ENCODE measurements around the gene DAAM2. TPM values are rescaled to one million over a fixed set of nuclear protein-coding genes. Genes with fewer than 3 reads are reported as not detected.

The DAAM2 gene
- total and polyA plus RNA-seq, 2 donors (not counting 3 experiments of a cell fraction or from before 2014, with no cell fraction given), result 0.42 to 0.44 TPM

DNA sequence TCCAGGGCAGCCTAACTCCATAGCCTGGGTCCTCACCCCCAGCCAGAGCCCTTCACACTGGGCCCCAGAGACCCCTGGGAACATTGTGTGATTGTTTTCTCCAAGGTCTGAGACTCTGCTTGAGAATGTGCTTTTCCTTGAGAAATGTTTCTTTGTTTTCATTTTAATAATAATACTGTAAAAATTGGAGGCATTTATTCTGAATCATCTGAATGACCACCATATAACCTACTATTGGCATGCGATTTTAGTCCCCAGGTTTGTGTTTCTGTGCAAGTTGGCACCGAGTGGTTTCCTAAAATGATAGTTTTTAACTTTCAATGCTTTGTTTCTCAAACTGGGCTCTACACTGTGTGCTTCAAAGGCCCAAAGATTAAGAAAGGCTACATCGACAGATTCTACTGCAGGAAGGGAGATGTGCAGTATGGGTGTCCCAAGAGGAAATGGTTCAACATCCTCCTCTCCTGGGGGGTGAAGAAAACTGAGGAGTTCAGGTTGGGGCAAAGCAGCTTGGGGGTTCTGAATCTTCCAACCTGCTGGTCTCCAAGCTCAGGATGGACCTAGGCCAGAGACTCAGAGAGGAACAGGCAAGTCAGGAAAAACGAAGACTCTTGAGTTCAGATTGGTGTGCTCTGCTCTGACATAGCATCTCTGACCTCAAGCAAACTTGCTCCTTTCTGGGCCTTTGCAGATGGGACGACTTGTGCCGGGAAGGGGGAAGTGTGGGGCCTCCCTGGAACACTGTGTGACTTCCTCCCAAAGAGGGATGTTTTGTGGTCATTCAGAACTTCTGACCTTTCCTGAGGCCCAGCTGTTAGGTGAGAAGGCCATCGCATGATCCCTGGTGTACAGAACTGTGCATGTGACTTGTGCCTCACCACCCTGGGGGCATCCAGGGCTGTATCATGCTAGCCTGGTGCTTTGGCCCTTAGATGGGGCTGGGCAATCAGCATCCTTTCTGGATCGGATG is 31.0 kb downstream of the DAAM2 start:
- H3K9me3 ChIP-seq (replicated peaks; ENCODE audit: control insufficient read depth, insufficient read depth, low read length), result no peaks in the 10 kb centered on the region
- ChIA-PET POLR2A (no interaction called here), CTCF (no interaction called here)
- no peak overlapping the region for H3K4me2 ChIP-seq (ENCODE audit: insufficient read depth, low read length)
- TF ChIP-seq JUN (IDR thresholded peaks at IDR 0.05; ENCODE audit: borderline replicate concordance, insufficient read depth, insufficient read length, low read depth) (no peak), POLR2AphosphoS5 (IDR thresholded peaks at IDR 0.05; ENCODE audit: insufficient read depth, low read depth, low read length) (no peak), MYC (IDR thresholded peaks at IDR 0.05; ENCODE audit: low read depth, low read length) (no peak), GATA2 (IDR thresholded peaks at IDR 0.05; ENCODE audit: insufficient read depth, insufficient read length, low read depth, low read length) (no peak), POLR2A (IDR thresholded peaks at IDR 0.05; ENCODE audit: low read depth, low read length) (no peak), EZH2 (IDR thresholded peaks at IDR 0.05; ENCODE audit: borderline replicate concordance, low read depth, low read length, severe bottlenecking) (no peak), FOS (IDR thresholded peaks at IDR 0.05; ENCODE audit: borderline replicate concordance, insufficient read depth, low read length) (no peak)
- TF ChIP-seq, protein P1, sequence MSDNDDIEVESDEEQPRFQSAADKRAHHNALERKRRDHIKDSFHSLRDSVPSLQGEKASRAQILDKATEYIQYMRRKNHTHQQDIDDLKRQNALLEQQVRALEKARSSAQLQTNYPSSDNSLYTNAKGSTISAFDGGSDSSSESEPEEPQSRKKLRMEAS (IDR thresholded peaks at IDR 0.05; ENCODE audit: insufficient read depth, insufficient read length), result no peak
- TF ChIP-seq, protein P2, sequence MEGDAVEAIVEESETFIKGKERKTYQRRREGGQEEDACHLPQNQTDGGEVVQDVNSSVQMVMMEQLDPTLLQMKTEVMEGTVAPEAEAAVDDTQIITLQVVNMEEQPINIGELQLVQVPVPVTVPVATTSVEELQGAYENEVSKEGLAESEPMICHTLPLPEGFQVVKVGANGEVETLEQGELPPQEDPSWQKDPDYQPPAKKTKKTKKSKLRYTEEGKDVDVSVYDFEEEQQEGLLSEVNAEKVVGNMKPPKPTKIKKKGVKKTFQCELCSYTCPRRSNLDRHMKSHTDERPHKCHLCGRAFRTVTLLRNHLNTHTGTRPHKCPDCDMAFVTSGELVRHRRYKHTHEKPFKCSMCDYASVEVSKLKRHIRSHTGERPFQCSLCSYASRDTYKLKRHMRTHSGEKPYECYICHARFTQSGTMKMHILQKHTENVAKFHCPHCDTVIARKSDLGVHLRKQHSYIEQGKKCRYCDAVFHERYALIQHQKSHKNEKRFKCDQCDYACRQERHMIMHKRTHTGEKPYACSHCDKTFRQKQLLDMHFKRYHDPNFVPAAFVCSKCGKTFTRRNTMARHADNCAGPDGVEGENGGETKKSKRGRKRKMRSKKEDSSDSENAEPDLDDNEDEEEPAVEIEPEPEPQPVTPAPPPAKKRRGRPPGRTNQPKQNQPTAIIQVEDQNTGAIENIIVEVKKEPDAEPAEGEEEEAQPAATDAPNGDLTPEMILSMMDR (IDR thresholded peaks at IDR 0.05; ENCODE audit: extremely low read depth in 1 of 2, insufficient read depth in 1 of 2, low read depth in 1 of 2, low read length in 2 of 2), result no peak
- H3K36me3 ChIP-seq (ENCODE audit: control insufficient read depth in 2 of 2, extremely low read depth in 1 of 2, insufficient read depth in 2 of 2, low read length in 2 of 2), result no peaks in the 10 kb centered on the region
- BruUV-seq (replicated peaks), result no TSS peak
- DNase-seq (ENCODE audit: low read depth, low spot score) (no peak), FAIRE-seq (no peak)
- H3K27me3 ChIP-seq (ENCODE audit: control insufficient read depth in 2 of 2, insufficient read depth in 2 of 2, low read length in 2 of 2), result no peaks in the 10 kb centered on the region
- no peaks in the 10 kb centered on the region for H3K9me1 ChIP-seq (replicated peaks; ENCODE audit: control insufficient read depth, extremely low read depth, insufficient read depth, low read length)
- intact Hi-C loops (cut with micrococcal nuclease) (no loop called here), dilution Hi-C loops (cut with MboI; ENCODE audit: extremely low pct_ligation_motif_present, low sequenced_read_pairs) (no loop called here)
- no peaks in the 10 kb centered on the region for H3K4me1 ChIP-seq (ENCODE audit: control insufficient read depth, extremely low read depth, insufficient read depth, low read length)
- H3K4me3 ChIP-seq (replicated peaks in 1 of 3; ENCODE audit: insufficient read depth in 1 of 3, low read depth in 1 of 3, low read length in 3 of 3), result no peak overlapping the region
- no peak overlapping the region for H3K9ac ChIP-seq (replicated peaks; ENCODE audit: extremely low read depth, insufficient read depth, low read length)
- no peaks in the 10 kb centered on the region for H4K20me1 ChIP-seq (replicated peaks; ENCODE audit: control insufficient read depth, extremely low read depth, insufficient read depth, low read length)
- no peaks in the 10 kb centered on the region for H3K79me2 ChIP-seq (ENCODE audit: control insufficient read depth, insufficient read depth, low read length)
- no peak overlapping the region for H3K27ac ChIP-seq (ENCODE audit: insufficient read depth, low read depth, low read length)
- H2AFZ ChIP-seq (ENCODE audit: low read depth, low read length), result no peak overlapping the region
